Lower leg skin (tissue), 3 donors: Measurements from ENCODE around the gene ZNF839.

Experiments used
- CTCF ChIP-seq, 3 donors: fragments of 450-650 bp; IDR thresholded peaks; one replicate each; pipeline ENCODE4 v1.5.1; 2016; ENCODE audit warnings: antibody characterized with exemption in 3 of 3, mild to moderate bottlenecking in 3 of 3, moderate library complexity in 2 of 3
- POLR2A ChIP-seq, 2 donors: fragments of 450-650 bp; IDR thresholded peaks; one replicate each; pipeline ENCODE4 v1.6.1; 2016 to 2017; ENCODE audit warnings: antibody characterized with exemption in 2 of 2, mild to moderate bottlenecking in 1 of 2, moderate library complexity in 1 of 2

GRCh38 chr14:102335163-102335562 lies 15.6 kb downstream of the ZNF839 start:
- no peak for TF ChIP-seq POLR2A (IDR thresholded peaks at IDR 0.05)
- TF ChIP-seq CTCF (IDR thresholded peaks at IDR 0.05) = no peak
